ENCODE data around the gene PSD. TPM values are rescaled to one million over a fixed set of nuclear protein-coding genes. Genes with fewer than 3 reads are reported as not detected.

The PSD gene
- total RNA-seq, 2 experiments from 2014 or later = 9.3 to 10.4 TPM

DNA sequence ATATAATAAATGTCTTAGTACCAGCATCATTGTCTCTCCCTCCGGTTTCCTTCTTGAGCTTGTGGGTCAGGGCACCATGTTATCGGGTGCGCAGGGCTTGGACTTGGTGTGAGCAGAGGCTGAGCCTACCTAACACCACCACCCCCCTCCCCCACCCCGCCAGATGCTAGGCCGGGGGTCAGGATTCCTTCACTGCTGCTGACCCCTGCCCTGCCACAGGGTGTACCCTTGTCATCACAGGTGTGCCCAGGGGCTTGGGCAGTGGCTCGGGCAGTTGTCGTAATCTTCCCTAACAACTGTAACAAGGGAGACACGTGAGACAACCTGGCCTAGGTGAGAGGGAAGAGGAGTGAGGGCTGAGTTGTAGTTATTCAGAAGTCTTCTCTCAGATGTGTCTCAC lies 35.7 kb downstream of the PSD start:
- ATAC-seq (no peak), DNase-seq (no peak)
- Mint-ChIP-seq H3K4me3 (no peak overlapping the region), H3K27me3 (no peaks in the 10 kb centered on the region), H3K4me1 (ENCODE audit: low read depth) (peaks cover 3% of the 10 kb centered on the region), H3K9me3 (no peaks in the 10 kb centered on the region), H3K27ac (no peak overlapping the region), H3K36me3 (ENCODE audit: low read depth) (peaks cover 13% of the 10 kb centered on the region)
- TF ChIP-seq, protein P1, sequence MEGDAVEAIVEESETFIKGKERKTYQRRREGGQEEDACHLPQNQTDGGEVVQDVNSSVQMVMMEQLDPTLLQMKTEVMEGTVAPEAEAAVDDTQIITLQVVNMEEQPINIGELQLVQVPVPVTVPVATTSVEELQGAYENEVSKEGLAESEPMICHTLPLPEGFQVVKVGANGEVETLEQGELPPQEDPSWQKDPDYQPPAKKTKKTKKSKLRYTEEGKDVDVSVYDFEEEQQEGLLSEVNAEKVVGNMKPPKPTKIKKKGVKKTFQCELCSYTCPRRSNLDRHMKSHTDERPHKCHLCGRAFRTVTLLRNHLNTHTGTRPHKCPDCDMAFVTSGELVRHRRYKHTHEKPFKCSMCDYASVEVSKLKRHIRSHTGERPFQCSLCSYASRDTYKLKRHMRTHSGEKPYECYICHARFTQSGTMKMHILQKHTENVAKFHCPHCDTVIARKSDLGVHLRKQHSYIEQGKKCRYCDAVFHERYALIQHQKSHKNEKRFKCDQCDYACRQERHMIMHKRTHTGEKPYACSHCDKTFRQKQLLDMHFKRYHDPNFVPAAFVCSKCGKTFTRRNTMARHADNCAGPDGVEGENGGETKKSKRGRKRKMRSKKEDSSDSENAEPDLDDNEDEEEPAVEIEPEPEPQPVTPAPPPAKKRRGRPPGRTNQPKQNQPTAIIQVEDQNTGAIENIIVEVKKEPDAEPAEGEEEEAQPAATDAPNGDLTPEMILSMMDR (IDR thresholded peaks at IDR 0.05) = no peak
- intact Hi-C loops (cut with micrococcal nuclease) = no loop called here
- ChIA-PET POLR2A (interaction anchor here (4.3 kb wide), 1 partner anchor 11 kb away, joined by 22 read pairs; the partner anchor contains the start of gene NFKB2), CTCF (interaction anchor here (0.5 to 4.2 kb wide), 4 partner anchors 11 to 152 kb away, joined by 3 to 36 read pairs (median 28); no protein-coding TSS in a partner anchor)

DNA sequence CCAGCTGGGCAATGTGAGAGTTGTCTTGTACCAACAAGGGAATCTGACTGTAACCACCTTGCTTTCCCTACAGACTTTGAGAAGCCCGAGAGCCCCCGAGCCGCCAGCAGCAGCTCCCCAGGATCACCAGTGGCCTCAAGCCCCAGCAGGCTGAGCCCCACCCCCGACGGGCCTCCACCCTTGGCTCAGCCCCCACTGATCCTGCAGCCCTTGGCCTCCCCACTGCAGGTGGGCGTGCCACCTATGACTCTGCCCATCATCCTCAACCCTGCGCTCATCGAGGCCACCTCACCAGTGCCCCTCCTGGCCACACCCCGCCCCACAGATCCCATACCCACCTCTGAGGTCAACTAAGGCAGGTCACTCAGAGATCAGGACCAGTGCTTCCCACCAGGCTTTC lies 36.6 kb downstream of the PSD start:
- Mint-ChIP-seq H3K27me3 (no peaks in the 10 kb centered on the region), H3K36me3 (ENCODE audit: low read depth) (peaks cover 14% of the 10 kb centered on the region), H3K27ac (no peak overlapping the region), H3K9me3 (no peaks in the 10 kb centered on the region), H3K4me3 (no peak overlapping the region), H3K4me1 (ENCODE audit: low read depth) (peaks cover 3% of the 10 kb centered on the region)
- intact Hi-C loops (cut with micrococcal nuclease) = no loop called here
- no peak for ATAC-seq
- ChIA-PET CTCF (interaction anchor here (1.0 to 1.4 kb wide), 3 partner anchors 10 to 213 kb away, joined by 3 to 5 read pairs (median 4); no protein-coding TSS in a partner anchor), POLR2A (interaction anchor here (4.3 kb wide), 1 partner anchor 12 kb away, joined by 22 read pairs; the partner anchor contains the start of gene NFKB2)
- no peak for DNase-seq
- TF ChIP-seq, protein P1 (IDR thresholded peaks at IDR 0.05) = no peak

DNA sequence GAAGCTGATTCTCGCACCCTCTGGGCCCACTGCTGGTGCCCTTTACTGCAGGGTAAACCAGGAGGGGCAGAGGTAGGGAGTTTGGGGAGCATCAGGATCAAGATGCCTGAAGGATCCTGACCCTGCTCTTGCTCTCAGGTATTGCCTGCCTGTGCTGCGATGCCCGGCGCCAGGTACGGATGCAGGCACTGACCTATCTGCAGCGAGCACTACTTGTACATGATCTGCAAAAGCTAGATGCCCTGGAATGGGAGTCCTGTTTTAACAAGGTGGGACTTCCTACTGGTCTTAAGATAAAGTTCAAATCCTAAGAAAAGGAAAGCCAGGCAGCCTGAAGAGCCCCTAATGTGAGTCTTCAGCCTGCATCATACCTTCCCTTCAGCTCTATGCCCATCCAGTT lies 39.2 kb downstream of the PSD start:
- Mint-ChIP-seq H3K4me1 (ENCODE audit: low read depth) (peaks cover 3% of the 10 kb centered on the region), H3K27ac (no peak overlapping the region), H3K36me3 (ENCODE audit: low read depth) (peaks cover 21% of the 10 kb centered on the region), H3K27me3 (no peaks in the 10 kb centered on the region), H3K9me3 (no peaks in the 10 kb centered on the region), H3K4me3 (no peak overlapping the region)
- TF ChIP-seq, protein P1 (IDR thresholded peaks at IDR 0.05) = no peak
- ChIA-PET CTCF (interaction anchor here (1.6 kb wide), 1 partner anchor 15 kb away, joined by 8 read pairs; no protein-coding TSS in a partner anchor), POLR2A (interaction anchor here (1.0 kb wide), 1 partner anchor 22 kb away, joined by 3 read pairs; no protein-coding TSS in a partner anchor)
- intact Hi-C loops (cut with micrococcal nuclease) = no loop called here
- no peak for DNase-seq
- ATAC-seq = no peak

DNA sequence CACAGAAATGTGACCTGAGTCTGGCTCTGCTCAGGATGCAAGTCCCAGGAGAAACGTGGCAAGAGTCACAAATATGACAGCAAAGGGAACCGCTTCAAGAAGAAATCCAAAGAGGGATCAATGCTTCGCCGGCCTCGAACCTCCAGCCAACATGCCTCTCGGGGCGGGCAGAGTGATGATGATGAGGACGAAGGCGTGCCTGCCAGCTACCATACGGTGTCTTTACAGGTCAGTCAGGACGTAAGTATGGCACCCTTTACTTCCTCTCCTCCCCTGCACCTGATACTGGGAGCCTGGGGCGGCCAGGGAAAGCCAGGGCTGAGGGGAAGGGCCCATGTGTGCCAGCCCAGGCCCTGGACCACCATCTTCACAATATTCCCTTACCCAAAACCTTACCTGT lies 41.7 kb downstream of the PSD start:
- H3K9me3 Mint-ChIP-seq = no peaks in the 10 kb centered on the region
- no peak overlapping the region for H3K4me3 Mint-ChIP-seq
- ATAC-seq = no peak
- H3K4me1 Mint-ChIP-seq (ENCODE audit: low read depth) = no peaks in the 10 kb centered on the region
- ChIA-PET POLR2A (no interaction called here), CTCF (no interaction called here)
- TF ChIP-seq, protein P1 (IDR thresholded peaks at IDR 0.05) = no peak
- intact Hi-C loops (cut with micrococcal nuclease) = no loop called here
- H3K36me3 Mint-ChIP-seq (ENCODE audit: low read depth) = peaks cover 18% of the 10 kb centered on the region
- H3K27ac Mint-ChIP-seq = no peak overlapping the region
- no peaks in the 10 kb centered on the region for H3K27me3 Mint-ChIP-seq
- no peak for DNase-seq

DNA sequence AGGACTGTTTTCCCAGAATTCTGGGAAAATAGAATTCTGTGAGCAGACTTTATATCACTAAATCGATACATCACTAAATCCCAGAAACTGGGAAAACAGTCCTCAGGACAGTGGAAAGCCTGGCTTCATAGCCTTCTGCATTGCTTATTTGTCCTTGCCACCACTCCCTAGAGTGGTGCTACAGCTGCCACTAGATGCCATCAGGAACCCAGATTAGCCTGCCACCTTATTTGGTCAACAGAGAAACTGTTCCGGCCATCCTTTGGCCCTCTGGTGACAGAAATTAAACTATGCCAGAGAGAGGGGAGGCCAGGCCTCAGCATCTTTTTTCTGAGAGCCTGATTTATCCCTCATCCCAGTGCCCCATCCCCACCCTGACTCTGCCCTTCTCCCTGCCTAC lies 42.7 kb downstream of the PSD start:
- ATAC-seq = no peak
- Mint-ChIP-seq H3K4me1 (ENCODE audit: low read depth) (no peaks in the 10 kb centered on the region), H3K4me3 (no peak overlapping the region), H3K27me3 (no peaks in the 10 kb centered on the region), H3K9me3 (no peaks in the 10 kb centered on the region), H3K27ac (no peak overlapping the region), H3K36me3 (ENCODE audit: low read depth) (peaks cover 22% of the 10 kb centered on the region)
- TF ChIP-seq, protein P1 (IDR thresholded peaks at IDR 0.05) = no peak
- POLR2A ChIA-PET = interaction anchor here (1.4 kb wide), 1 partner anchor 150 kb away, joined by 3 read pairs; the partner anchor contains the start of gene ELOVL3
- intact Hi-C loops (cut with micrococcal nuclease) = no loop called here
- CTCF ChIA-PET = interaction anchor here (0.7 to 8.7 kb wide), 3 partner anchors 23 to 147 kb away, joined by 3 to 73 read pairs (median 10); no protein-coding TSS in a partner anchor
- no peak for DNase-seq
